MM.1S (cell line): ENCODE results near the gene AKAP9.

Experiments
- DNase-seq: peaks from one replicate; pipeline ENCODE4 v3.0.0-alpha.2; 2015
- H2AFZ ChIP-seq: fragments of 300-600 bp; sonication (generic); 2 replicates; pipeline ENCODE4 v1.6.0; 2016; ENCODE audit warnings: antibody characterized with exemption, low read length
- H3F3A ChIP-seq: fragments of 300-600 bp; sonication (generic); 2 replicates; pipeline ENCODE4 v1.6.1; 2016; ENCODE audit warnings: mild to moderate bottlenecking, antibody characterized with exemption, low read length, moderate library complexity, mixed read lengths; ENCODE audit not compliant: insufficient read depth
- H3K27ac ChIP-seq: fragments of 300-600 bp; sonication (generic); 2 replicates; pipeline ENCODE4 v1.5.1; 2016; ENCODE audit warnings: mild to moderate bottlenecking, low read length
- H3K27me3 ChIP-seq: fragments of 300-600 bp; sonication (generic); replicated peaks from 2 replicates; pipeline ENCODE4 v1.6.0; 2016; ENCODE audit warnings: low read length; ENCODE audit not compliant: insufficient read depth
- H3K36me3 ChIP-seq: fragments of 300-600 bp; sonication (generic); replicated peaks from 2 replicates; pipeline ENCODE4 v1.6.1; 2016; ENCODE audit warnings: mild to moderate bottlenecking, low read length, mixed read lengths; ENCODE audit not compliant: insufficient read depth
- H3K4me1 ChIP-seq: fragments of 300-600 bp; sonication (generic); 2 replicates; pipeline ENCODE4 v1.6.1; 2016; ENCODE audit warnings: low read length, mixed read lengths
- H3K4me2 ChIP-seq: fragments of 300-600 bp; sonication (generic); 2 replicates; pipeline ENCODE4 v1.6.0; 2016; ENCODE audit warnings: low read depth, low read length
- H3K4me3 ChIP-seq: fragments of 300-600 bp; sonication (generic); 2 replicates; pipeline ENCODE4 v1.5.1; 2016; ENCODE audit warnings: low read length, mixed read lengths
- H3K79me2 ChIP-seq: fragments of 300-600 bp; sonication (generic); 2 replicates; pipeline ENCODE4 v1.6.1; 2016; ENCODE audit warnings: mixed run types, low read length, mixed read lengths
- H3K9ac ChIP-seq: fragments of 300-600 bp; sonication (generic); 2 replicates; pipeline ENCODE4 v1.6.1; 2016; ENCODE audit warnings: low read length, mixed read lengths
- H3K9me2 ChIP-seq: fragments of 300-600 bp; sonication (generic); replicated peaks from 2 replicates; pipeline ENCODE4 v1.6.1; 2016; ENCODE audit warnings: mild to moderate bottlenecking, low read length, mixed read lengths; ENCODE audit not compliant: insufficient read depth
- H3K9me3 ChIP-seq: fragments of 300-600 bp; sonication (generic); replicated peaks from 2 replicates; pipeline ENCODE4 v1.6.1; 2016; ENCODE audit warnings: mild to moderate bottlenecking, low read length, mixed read lengths; ENCODE audit not compliant: insufficient read depth
- H4K20me1 ChIP-seq: fragments of 300-600 bp; sonication (generic); 2 replicates; pipeline ENCODE4 v1.6.1; 2016; ENCODE audit warnings: mild to moderate bottlenecking, low read length, moderate library complexity, mixed read lengths; ENCODE audit not compliant: insufficient read depth
- CTCF ChIP-seq: fragments of 300-600 bp; sonication (generic); IDR thresholded peaks from 2 replicates; pipeline ENCODE4 v1.5.1; 2016; ENCODE audit warnings: antibody characterized with exemption, low read length, mixed read lengths
- EZH2 ChIP-seq: fragments of 300-600 bp; sonication (generic); optimal IDR thresholded peaks from 2 replicates; pipeline ENCODE3; 2017; ENCODE audit warnings: low read depth, mild to moderate bottlenecking, antibody characterized with exemption, low read length, mixed read lengths
- EZH2phosphoT487 ChIP-seq: fragments of 300-600 bp; sonication (generic); IDR thresholded peaks from 2 replicates; pipeline ENCODE4 v1.6.1; 2018; ENCODE audit warnings: antibody characterized with exemption, low read length

The AKAP9 gene

GRCh38 chr7:91918356-91918755, 22.3 kb upstream of the AKAP9 start:
- no peaks in the 10 kb centered on the region for H4K20me1 ChIP-seq
- no peaks in the 10 kb centered on the region for H3K36me3 ChIP-seq
- H3K4me3 ChIP-seq = no peak overlapping the region
- H3K9me3 ChIP-seq = no peaks in the 10 kb centered on the region
- no peaks in the 10 kb centered on the region for H3K9me2 ChIP-seq
- no peak overlapping the region for H3K9ac ChIP-seq
- H3K79me2 ChIP-seq = no peaks in the 10 kb centered on the region
- DNase-seq = no peak
- no peaks in the 10 kb centered on the region for H3F3A ChIP-seq
- H3K27me3 ChIP-seq = no peaks in the 10 kb centered on the region
- TF ChIP-seq EZH2 = no peak
- TF ChIP-seq CTCF = no peak
- no peak for TF ChIP-seq EZH2phosphoT487
- no peak overlapping the region for H2AFZ ChIP-seq
- H3K4me1 ChIP-seq = no peaks in the 10 kb centered on the region
- H3K4me2 ChIP-seq = no peak overlapping the region
- H3K27ac ChIP-seq = no peak overlapping the region

- no peaks in the 10 kb centered on the region for H3K36me3 ChIP-seq
- no peak for DNase-seq
- no peak overlapping the region for H3K4me3 ChIP-seq
- no peak overlapping the region for H2AFZ ChIP-seq
- no peak overlapping the region for H3K4me2 ChIP-seq
- no peak for TF ChIP-seq EZH2
- TF ChIP-seq CTCF = no peak
- no peaks in the 10 kb centered on the region for H3K9me3 ChIP-seq
- no peaks in the 10 kb centered on the region for H4K20me1 ChIP-seq
- H3F3A ChIP-seq = no peaks in the 10 kb centered on the region
- no peak overlapping the region for H3K27ac ChIP-seq
- no peaks in the 10 kb centered on the region for H3K9me2 ChIP-seq
- H3K79me2 ChIP-seq = no peaks in the 10 kb centered on the region
- H3K9ac ChIP-seq = no peak overlapping the region
- H3K27me3 ChIP-seq = no peaks in the 10 kb centered on the region
- H3K4me1 ChIP-seq = no peaks in the 10 kb centered on the region
Measured at GRCh38 chr7:91922857-91923256, 17.8 kb upstream of the AKAP9 start.

GRCh38 chr7:91927912-91928311, 12.8 kb upstream of the AKAP9 start:
- H3K4me1 ChIP-seq = no peaks in the 10 kb centered on the region
- no peak overlapping the region for H2AFZ ChIP-seq
- no peaks in the 10 kb centered on the region for H3K9me2 ChIP-seq
- H3K27ac ChIP-seq = no peak overlapping the region
- no peak for TF ChIP-seq EZH2phosphoT487
- TF ChIP-seq CTCF = no peak
- TF ChIP-seq EZH2 = no peak
- no peaks in the 10 kb centered on the region for H4K20me1 ChIP-seq
- H3K9me3 ChIP-seq = no peaks in the 10 kb centered on the region
- no peaks in the 10 kb centered on the region for H3K27me3 ChIP-seq
- no peaks in the 10 kb centered on the region for H3K79me2 ChIP-seq
- H3F3A ChIP-seq = no peaks in the 10 kb centered on the region
- no peak overlapping the region for H3K4me3 ChIP-seq
- no peak for DNase-seq
- no peak overlapping the region for H3K4me2 ChIP-seq
- H3K36me3 ChIP-seq = no peaks in the 10 kb centered on the region
- no peak overlapping the region for H3K9ac ChIP-seq
